Measurements from ENCODE around the gene IL18RAP. TPM values are rescaled to one million over a fixed set of nuclear protein-coding genes. Genes with fewer than 3 reads are reported as not detected.

Gene IL18RAP
- total RNA-seq, 1 experiment from 2014 or later: not detected

DNA sequence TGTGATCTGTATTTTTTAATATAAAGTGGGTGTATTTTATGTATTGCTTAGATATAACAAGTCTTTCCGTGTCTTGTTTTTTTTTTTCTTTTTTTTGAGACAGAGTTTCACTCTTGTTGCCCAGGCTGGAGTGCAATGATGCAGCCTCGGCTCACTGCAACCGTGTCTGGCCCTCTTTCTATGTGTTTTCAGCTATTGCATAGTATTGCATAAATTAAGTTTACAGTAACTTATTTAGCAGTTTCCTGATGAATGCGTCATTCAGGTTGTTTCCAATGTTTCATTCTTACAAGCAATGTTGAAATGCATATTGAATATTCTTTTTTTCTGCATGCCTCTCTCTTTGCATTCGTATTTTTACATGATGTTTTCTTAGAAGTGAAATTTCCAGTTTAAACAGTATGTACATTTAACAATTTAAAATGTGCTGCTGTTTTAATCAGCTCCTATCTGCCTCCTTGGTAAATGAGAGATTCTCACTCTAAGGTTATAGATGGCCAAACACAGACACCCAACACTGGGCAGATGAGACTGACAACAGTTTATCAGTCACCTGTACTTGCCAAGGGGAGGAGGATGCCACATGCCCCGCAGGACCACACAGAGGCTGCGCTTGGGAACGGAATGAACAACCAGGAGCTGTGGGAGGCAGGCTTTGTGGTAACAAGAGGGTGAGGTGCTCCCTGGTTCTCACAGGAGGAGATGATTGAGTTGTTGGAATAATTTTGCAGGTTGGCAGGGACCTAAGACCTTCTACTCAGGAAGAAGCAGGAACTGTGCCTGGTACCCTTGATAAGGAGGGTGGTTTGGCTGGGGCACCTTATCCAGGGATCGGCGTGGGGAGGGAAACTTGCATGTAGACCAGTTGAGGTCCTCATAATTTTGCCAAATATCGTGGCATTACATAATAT, 57.6 kb downstream of the IL18RAP start:
- H3K4me3 Mint-ChIP-seq: no peak overlapping the region

More for the DNA sequence above, 57.6 kb downstream of the IL18RAP start:
- Histone ChIP-seq H2BK20ac (ENCODE audit: low read depth, low read length, poor library complexity, severe bottlenecking) (no peak overlapping the region), H3K27ac (ENCODE audit: insufficient read length, low read depth, low read length) (no peak overlapping the region), H3K79me1 (ENCODE audit: insufficient read depth, low read depth, low read length, poor library complexity, severe bottlenecking) (no peaks in the 10 kb centered on the region), H4K91ac (ENCODE audit: insufficient read length, low read depth, low read length) (no peak overlapping the region), H3K18ac (ENCODE audit: insufficient read length, low read depth, low read length) (no peak overlapping the region), H3K79me2 (ENCODE audit: insufficient read depth, low read length) (no peaks in the 10 kb centered on the region), H3K4ac (ENCODE audit: low read depth, low read length) (no peak overlapping the region), H4K5ac (ENCODE audit: insufficient read length, low read depth, low read length) (no peak overlapping the region), H2BK120ac (ENCODE audit: low read depth, low read length, poor library complexity, severe bottlenecking) (no peak overlapping the region), H3K4me1 (ENCODE audit: insufficient read depth, low read length) (no peaks in the 10 kb centered on the region), H3K23me2 (ENCODE audit: insufficient read length, low read depth, low read length, poor library complexity, severe bottlenecking) (no peaks in the 10 kb centered on the region), H2BK15ac (ENCODE audit: low read depth, low read length) (no peak overlapping the region), H3K9ac (ENCODE audit: extremely low read depth, insufficient read length, low read length) (no peak overlapping the region), H3K56ac (ENCODE audit: insufficient read length, low read depth, low read length) (no peak overlapping the region), H2AK5ac (ENCODE audit: insufficient read length, low read length) (no peak overlapping the region), H2BK5ac (ENCODE audit: insufficient read length, low read length) (no peak overlapping the region), H4K8ac (replicated peaks; ENCODE audit: insufficient read length, low read depth, low read length) (no peak overlapping the region), H4K20me1 (ENCODE audit: control insufficient read depth, insufficient read depth, insufficient read length) (no peaks in the 10 kb centered on the region), H2AFZ (ENCODE audit: low read length) (no peak overlapping the region), H3K27me3 (ENCODE audit: insufficient read depth, low read length) (no peaks in the 10 kb centered on the region), H3K14ac (ENCODE audit: insufficient read depth, low read length) (no peak overlapping the region), H3K9me3 (ENCODE audit: control insufficient read depth, low read depth, low read length) (no peaks in the 10 kb centered on the region), H2BK12ac (ENCODE audit: insufficient read length, low read depth, low read length) (no peak overlapping the region), H3K23ac (ENCODE audit: insufficient read length, low read depth, low read length) (no peak overlapping the region), H3K4me2 (ENCODE audit: insufficient read depth, insufficient read length, low read length) (no peak overlapping the region), H3T11ph (ENCODE audit: low read length) (no peak overlapping the region)
- Mint-ChIP-seq H3K4me1 (peaks cover 3% of the 10 kb centered on the region in 2 experiments; a peak in 2 of 4 replicates), H3K9me3 (no peaks in the 10 kb centered on the region; a peak in 1 of 5 replicates), H3K27ac (no peak overlapping the region), H3K36me3 (ENCODE audit: insufficient read depth in 1 of 3, low read depth in 3 of 3) (no peaks in the 10 kb centered on the region), H3K27me3 (ENCODE audit: low read depth) (no peaks in the 10 kb centered on the region; the same call in 1 of the 2 replicates)
- DNase-seq: no peak
- no CpG with 5 or more reads among the region's 11 CpGs for WGBS (ENCODE audit: extremely low coverage, insufficient read length, low lambda C conversion rate)
- TF ChIP-seq, protein P1, sequence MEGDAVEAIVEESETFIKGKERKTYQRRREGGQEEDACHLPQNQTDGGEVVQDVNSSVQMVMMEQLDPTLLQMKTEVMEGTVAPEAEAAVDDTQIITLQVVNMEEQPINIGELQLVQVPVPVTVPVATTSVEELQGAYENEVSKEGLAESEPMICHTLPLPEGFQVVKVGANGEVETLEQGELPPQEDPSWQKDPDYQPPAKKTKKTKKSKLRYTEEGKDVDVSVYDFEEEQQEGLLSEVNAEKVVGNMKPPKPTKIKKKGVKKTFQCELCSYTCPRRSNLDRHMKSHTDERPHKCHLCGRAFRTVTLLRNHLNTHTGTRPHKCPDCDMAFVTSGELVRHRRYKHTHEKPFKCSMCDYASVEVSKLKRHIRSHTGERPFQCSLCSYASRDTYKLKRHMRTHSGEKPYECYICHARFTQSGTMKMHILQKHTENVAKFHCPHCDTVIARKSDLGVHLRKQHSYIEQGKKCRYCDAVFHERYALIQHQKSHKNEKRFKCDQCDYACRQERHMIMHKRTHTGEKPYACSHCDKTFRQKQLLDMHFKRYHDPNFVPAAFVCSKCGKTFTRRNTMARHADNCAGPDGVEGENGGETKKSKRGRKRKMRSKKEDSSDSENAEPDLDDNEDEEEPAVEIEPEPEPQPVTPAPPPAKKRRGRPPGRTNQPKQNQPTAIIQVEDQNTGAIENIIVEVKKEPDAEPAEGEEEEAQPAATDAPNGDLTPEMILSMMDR (conservative IDR thresholded peaks at IDR 0.05): no peak
